AG04450 (cell line): ENCODE results near the gene RHOT1. TPM values are rescaled to one million over a fixed set of nuclear protein-coding genes. Genes with fewer than 3 reads are reported as not detected.

Experiments
- CTCF ChIA-PET: fragments of 300-600, 350-600 bp; formaldehyde crosslinking; extraction: SDS; loops from one replicate; lab custom pipeline; 2022; ENCODE audit warnings: antibody characterized with exemption, inconsistent platforms; lab: Charles Lee
- POLR2A ChIA-PET: fragments of 350-600 bp; formaldehyde crosslinking; extraction: SDS; loops from one replicate; lab custom pipeline; 2021; ENCODE audit warnings: antibody characterized with exemption, inconsistent platforms; lab: Yijun Ruan, JAX
- DNase-seq: peaks from one replicate; pipeline ENCODE4 v3.0.0-alpha.2; 2011; ENCODE audit warnings: low read depth, low spot score
- H3K27ac ChIP-seq: one replicate; pipeline ENCODE4 v1.5.1; 2012; ENCODE audit warnings: low read depth, low read length, control low read depth
- H3K27me3 ChIP-seq: one replicate; pipeline ENCODE4 v1.6.0; 2012; ENCODE audit warnings: low read length; ENCODE audit not compliant: control insufficient read depth, insufficient read depth
- H3K4me3 ChIP-seq: 2 replicates; pipeline ENCODE4 v1.5.1; 2011; ENCODE audit warnings: mild to moderate bottlenecking, low read depth, low read length, control low read depth
- H3K9me3 ChIP-seq: 2 replicates; pipeline ENCODE4 v1.5.1; 2012; ENCODE audit warnings: low read length; ENCODE audit not compliant: control insufficient read depth, insufficient read depth
- CTCF ChIP-seq: IDR thresholded peaks from 2 replicates; pipeline ENCODE4 v1.5.1; 2011; ENCODE audit warnings: low read depth, low read length, control low read depth, inconsistent platforms
- polyA plus RNA-seq: library from polyadenylated mRNA; depleted of rRNA; stranded (reverse); fragments of >200 nt; gene quantifications from 2 replicates; pipeline ENCODE4 v1.2.3, GENCODE V29; 2011; rRNA removed
- small RNA-seq: library from RNA; depleted of rRNA; stranded (forward); fragments of <200 nt; gene quantifications from one replicate; pipeline ENCODE3, GENCODE V24; 2012; ENCODE audit warnings: low read depth; ENCODE audit not compliant: insufficient read length

The RHOT1 gene
- polyA plus RNA-seq, 1 experiment: 59.0 TPM

- H3K4me3 ChIP-seq: no peak overlapping the region
- TF ChIP-seq CTCF: no peak
- H3K9me3 ChIP-seq: no peaks in the 10 kb centered on the region; the same call in 1 of the 2 replicates
- no peak overlapping the region for H3K27ac ChIP-seq
- ChIA-PET CTCF (no interaction called here), POLR2A (no interaction called here)
- H3K27me3 ChIP-seq: peaks cover 65% of the 10 kb centered on the region
- DNase-seq: no peak
Observed at GRCh38 chr17:32268734-32269288, 126.5 kb downstream of the RHOT1 start.

- CTCF ChIA-PET: no interaction called here
- no peak overlapping the region for H3K4me3 ChIP-seq
- DNase-seq: no peak
Observed at GRCh38 chr17:32269377-32269776, 127.1 kb downstream of the RHOT1 start.

GRCh38 chr17:32271844-32272243, 129.5 kb downstream of the RHOT1 start:
- no peak for DNase-seq
- TF ChIP-seq CTCF: no peak
- Histone ChIP-seq H3K4me3 (no peak overlapping the region), H3K27ac (no peak overlapping the region), H3K9me3 (no peaks in the 10 kb centered on the region; the same call in 1 of the 2 replicates), H3K27me3 (peaks cover 44% of the 10 kb centered on the region)
- ChIA-PET POLR2A (no interaction called here), CTCF (no interaction called here)

More at GRCh38 chr17:32269377-32269776, 127.1 kb downstream of the RHOT1 start:
- POLR2A ChIA-PET: no interaction called here
- H3K9me3 ChIP-seq: no peaks in the 10 kb centered on the region; the same call in 1 of the 2 replicates
- TF ChIP-seq CTCF: no peak
- peaks cover 63% of the 10 kb centered on the region for H3K27me3 ChIP-seq
- H3K27ac ChIP-seq: no peak overlapping the region

- Histone ChIP-seq H3K4me3 (no peak overlapping the region), H3K9me3 (no peaks in the 10 kb centered on the region), H3K27me3 (peaks cover 23% of the 10 kb centered on the region), H3K27ac (no peak overlapping the region)
- ChIA-PET POLR2A (no interaction called here), CTCF (no interaction called here)
- no peak for DNase-seq
- no peak for TF ChIP-seq CTCF
Observed at GRCh38 chr17:32274101-32274500, 131.8 kb downstream of the RHOT1 start.

GRCh38 chr17:32274643-32275042, 132.3 kb downstream of the RHOT1 start:
- H3K27ac ChIP-seq: no peak overlapping the region
- peaks cover 18% of the 10 kb centered on the region for H3K27me3 ChIP-seq
- no peaks in the 10 kb centered on the region for H3K9me3 ChIP-seq
- ChIA-PET POLR2A (no interaction called here), CTCF (no interaction called here)
- TF ChIP-seq CTCF: no peak
- no peak for DNase-seq
- no peak overlapping the region for H3K4me3 ChIP-seq

Small RNA genes lying within 50 kb of the gene (small RNA-seq; reads per million reads assigned to genes)
- not detected for gene UBL5P2

Other genes with a start within 250 kb of the RHOT1 start
- gene UTP6, start 240.8 kb upstream of the RHOT1 start, polyA plus RNA-seq: 33.3 and 44.4 TPM in 2 replicates
- 16.4 and 24.1 TPM in 2 replicates for gene SUZ12, start 205.5 kb upstream of the RHOT1 start, polyA plus RNA-seq
- 11.0 and 13.1 TPM in 2 replicates for gene LRRC37B, start 135.1 kb upstream of the RHOT1 start, polyA plus RNA-seq
- gene RHBDL3, start 123.3 kb downstream of the RHOT1 start, polyA plus RNA-seq: 0.06 TPM in 1 of 2 replicates, not detected in the other
- 16.6 and 19.1 TPM in 2 replicates for gene C17orf75, start 199.7 kb downstream of the RHOT1 start, polyA plus RNA-seq
- gene ZNF207, start 207.7 kb downstream of the RHOT1 start, polyA plus RNA-seq: 219 and 239 TPM in 2 replicates